SK-N-SH (cell line): ENCODE results near the gene PHKA2. TPM values are rescaled to one million over a fixed set of nuclear protein-coding genes. Genes with fewer than 3 reads are reported as not detected.

Experiments used
- CTCF ChIA-PET: fragments of 300-600, 350-600 bp; formaldehyde crosslinking; extraction: SDS; loops from one replicate; lab custom pipeline; 2021; lab: Yijun Ruan, JAX
- POLR2A ChIA-PET: fragments of 350-600 bp; sonication (Branson Sonifier 250); formaldehyde crosslinking; extraction: SDS; loops from one replicate; lab custom pipeline; 2020; ENCODE audit warnings: antibody characterized with exemption, inconsistent platforms; lab: Yijun Ruan, JAX
- DNase-seq: peaks from one replicate; pipeline ENCODE4 v3.0.0; 2012
- H2AFZ ChIP-seq: fragments of 200-600 bp; sonication (generic); 2 replicates; pipeline ENCODE4 v1.8.1; 2016; ENCODE audit warnings: antibody characterized with exemption, mild to moderate bottlenecking, low read depth
- H3F3A ChIP-seq: fragments of 200-600 bp; sonication (generic); replicated peaks from 2 replicates; pipeline ENCODE3; 2016; ENCODE audit warnings: antibody characterized with exemption, mild to moderate bottlenecking; ENCODE audit not compliant: insufficient read depth
- H3K27ac ChIP-seq, 2 experiments: fragments of 200-500 bp in 1 of 2; fragments of 200-600 bp in 1 of 2; sonication (Bioruptor generic) in 1 of 2; sonication (generic), shearing (Covaris generic) in 1 of 2; 2 replicates each; pipeline versions ENCODE4 v1.5.1 to v1.6.1; 2014 to 2016; ENCODE audit warnings: low read depth in 2 of 2, inconsistent platforms in 1 of 2, low read length in 1 of 2, mild to moderate bottlenecking in 1 of 2, mixed read lengths in 1 of 2
- H3K27me3 ChIP-seq: fragments of 200-600 bp; sonication (generic), shearing (Covaris generic); 2 replicates; pipeline ENCODE4 v1.6.1; 2016; ENCODE audit warnings: mixed run types; ENCODE audit not compliant: insufficient read depth
- H3K36me3 ChIP-seq, 2 experiments: fragments of 200-500 bp in 1 of 2; fragments of 200-600 bp in 1 of 2; sonication (Bioruptor generic) in 1 of 2; sonication (generic) in 1 of 2; replicated peaks in 1 of 2; 2 replicates each; pipeline versions ENCODE3 to v1.5.1; 2014 to 2016; ENCODE audit warnings: low read length in 1 of 2, mild to moderate bottlenecking in 1 of 2; ENCODE audit not compliant: insufficient read depth in 2 of 2, control insufficient read depth in 1 of 2
- H3K4me1 ChIP-seq, 2 experiments: fragments of 200-500 bp in 1 of 2; fragments of 200-600 bp in 1 of 2; sonication (Bioruptor generic) in 1 of 2; sonication (generic), shearing (Covaris generic) in 1 of 2; 2 replicates each; pipeline versions ENCODE4 v1.5.1 to v1.6.1; 2014 to 2016; ENCODE audit warnings: low read depth in 1 of 2, low read length in 1 of 2, mixed run types in 1 of 2; ENCODE audit not compliant: insufficient read depth in 2 of 2, control insufficient read depth in 1 of 2
- H3K4me2 ChIP-seq: fragments of 200-600 bp; sonication (generic), shearing (Covaris generic); 2 replicates; pipeline ENCODE4 v1.6.1; 2017; ENCODE audit warnings: mixed run types
- H3K4me3 ChIP-seq, 2 experiments: fragments of 200-500 bp in 1 of 2; fragments of 200-600 bp in 1 of 2; sonication (Bioruptor generic) in 1 of 2; sonication (generic), shearing (Covaris generic) in 1 of 2; 2 replicates each; pipeline versions ENCODE4 v1.5.1 to v1.8.1; 2014 to 2016; ENCODE audit warnings: low read depth in 2 of 2, inconsistent platforms in 1 of 2, low read length in 1 of 2, mild to moderate bottlenecking in 1 of 2, mixed read lengths in 1 of 2, moderate library complexity in 1 of 2
- H3K79me2 ChIP-seq: fragments of 200-600 bp; sonication (generic); 2 replicates; pipeline ENCODE4 v1.8.1; 2017; ENCODE audit warnings: mild to moderate bottlenecking; ENCODE audit not compliant: insufficient read depth
- H3K9ac ChIP-seq: fragments of 200-600 bp; sonication (generic); 2 replicates; pipeline ENCODE4 v1.6.1; 2017; ENCODE audit warnings: mixed run types
- H3K9me2 ChIP-seq: fragments of 200-600 bp; sonication (generic); 2 replicates; pipeline ENCODE4 v1.6.1; 2017; ENCODE audit warnings: mixed run types
- H3K9me3 ChIP-seq: fragments of 200-600 bp; sonication (generic); 2 replicates; pipeline ENCODE4 v1.6.1; 2017; ENCODE audit warnings: mixed run types, mild to moderate bottlenecking, moderate library complexity
- H4K20me1 ChIP-seq: fragments of 200-600 bp; sonication (generic); 2 replicates; pipeline ENCODE4 v1.6.1; 2017; ENCODE audit warnings: mild to moderate bottlenecking, mixed run types; ENCODE audit not compliant: insufficient read depth
- FOSL2 ChIP-seq: IDR thresholded peaks from 2 replicates; pipeline ENCODE4 v1.4.0; 2012; ENCODE audit warnings: low read depth, mild to moderate bottlenecking, moderate library complexity, borderline replicate concordance
- POLR2AphosphoS5 ChIP-seq: IDR thresholded peaks from 2 replicates; pipeline ENCODE4 v1.6.1; 2012; ENCODE audit warnings: low read depth, low read length
- RXRA ChIP-seq: IDR thresholded peaks from 2 replicates; pipeline ENCODE4 v1.4.0; 2012; ENCODE audit warnings: low read depth, mild to moderate bottlenecking, borderline replicate concordance
- WGBS: methylation state at CpG from one replicate; pipeline ENCODE4 v1.1.6; 2017; ENCODE audit warnings: low lambda C conversion rate; 5-methylcytosine and 5-hydroxymethylcytosine counted together
- polyA plus RNA-seq, 3 experiments: library from polyadenylated mRNA; depleted of rRNA; stranded (reverse); fragments of >200 nt; gene quantifications; 2 replicates each; pipeline ENCODE4 v1.2.3, GENCODE V29; 2012
- TF ChIP-seq, protein P1 (sequence below): fragments of 150-350 bp; IDR thresholded peaks from 2 replicates; pipeline ENCODE4 v1.6.1; 2017; ENCODE audit warnings: antibody characterized with exemption, low read length, low read depth, borderline replicate concordance
- TF ChIP-seq, protein P2 (sequence below): IDR thresholded peaks from 2 replicates; pipeline ENCODE4 v1.4.0; 2012; ENCODE audit warnings: low read depth, borderline replicate concordance
- TF ChIP-seq, protein P3 (sequence below): IDR thresholded peaks from 2 replicates; pipeline ENCODE4 v1.6.1; 2012; ENCODE audit warnings: mild to moderate bottlenecking, low read depth, low read length, moderate library complexity
- TF ChIP-seq, protein P4 (sequence below): IDR thresholded peaks from 2 replicates; pipeline ENCODE4; 2012

PHKA2 gene
- polyA plus RNA-seq, 1 of the 3 experiments (the other 2 are of a cell fraction), result 20.5 TPM

DNA sequence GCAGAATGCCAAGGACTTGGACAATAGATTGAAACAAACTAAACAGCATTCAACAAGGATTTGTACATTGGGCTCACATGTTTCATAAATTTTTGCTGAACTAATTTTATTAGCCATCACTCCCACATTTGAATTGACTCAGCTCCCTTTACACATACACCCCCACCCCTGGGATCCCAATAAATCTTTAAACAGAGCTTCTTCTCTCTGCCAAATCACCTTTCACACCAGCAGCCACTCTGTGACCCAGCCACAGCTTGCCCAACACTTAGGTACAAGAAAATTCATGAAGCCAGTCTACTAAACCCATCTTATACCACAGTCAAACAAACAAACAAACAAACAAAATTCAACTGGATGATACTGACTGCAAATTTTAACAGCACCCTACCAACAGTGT lies 21.6 kb downstream of the PHKA2 start:
- Histone ChIP-seq H3K36me3 (no peaks in the 10 kb centered on the region), H3K27me3 (peaks cover 6% of the 10 kb centered on the region; the same call in 1 of the 2 replicates), H3K27ac (no peak overlapping the region), H3K4me1 (no peaks in the 10 kb centered on the region; a peak in 1 of 4 replicates), H3K9me2 (no peaks in the 10 kb centered on the region), H3K9me3 (no peaks in the 10 kb centered on the region), H3K79me2 (no peaks in the 10 kb centered on the region), H3K4me3 (no peak overlapping the region), H3K4me2 (no peak overlapping the region; the same call in 1 of the 2 replicates), H4K20me1 (no peaks in the 10 kb centered on the region), H3K9ac (no peak overlapping the region), H3F3A (peaks cover 2% of the 10 kb centered on the region), H2AFZ (no peak overlapping the region)
- TF ChIP-seq, protein P1, sequence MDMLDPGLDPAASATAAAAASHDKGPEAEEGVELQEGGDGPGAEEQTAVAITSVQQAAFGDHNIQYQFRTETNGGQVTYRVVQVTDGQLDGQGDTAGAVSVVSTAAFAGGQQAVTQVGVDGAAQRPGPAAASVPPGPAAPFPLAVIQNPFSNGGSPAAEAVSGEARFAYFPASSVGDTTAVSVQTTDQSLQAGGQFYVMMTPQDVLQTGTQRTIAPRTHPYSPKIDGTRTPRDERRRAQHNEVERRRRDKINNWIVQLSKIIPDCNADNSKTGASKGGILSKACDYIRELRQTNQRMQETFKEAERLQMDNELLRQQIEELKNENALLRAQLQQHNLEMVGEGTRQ, result no peak
- TF ChIP-seq, protein P2, sequence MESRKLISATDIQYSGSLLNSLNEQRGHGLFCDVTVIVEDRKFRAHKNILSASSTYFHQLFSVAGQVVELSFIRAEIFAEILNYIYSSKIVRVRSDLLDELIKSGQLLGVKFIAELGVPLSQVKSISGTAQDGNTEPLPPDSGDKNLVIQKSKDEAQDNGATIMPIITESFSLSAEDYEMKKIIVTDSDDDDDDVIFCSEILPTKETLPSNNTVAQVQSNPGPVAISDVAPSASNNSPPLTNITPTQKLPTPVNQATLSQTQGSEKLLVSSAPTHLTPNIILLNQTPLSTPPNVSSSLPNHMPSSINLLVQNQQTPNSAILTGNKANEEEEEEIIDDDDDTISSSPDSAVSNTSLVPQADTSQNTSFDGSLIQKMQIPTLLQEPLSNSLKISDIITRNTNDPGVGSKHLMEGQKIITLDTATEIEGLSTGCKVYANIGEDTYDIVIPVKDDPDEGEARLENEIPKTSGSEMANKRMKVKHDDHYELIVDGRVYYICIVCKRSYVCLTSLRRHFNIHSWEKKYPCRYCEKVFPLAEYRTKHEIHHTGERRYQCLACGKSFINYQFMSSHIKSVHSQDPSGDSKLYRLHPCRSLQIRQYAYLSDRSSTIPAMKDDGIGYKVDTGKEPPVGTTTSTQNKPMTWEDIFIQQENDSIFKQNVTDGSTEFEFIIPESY, result no peak
- TF ChIP-seq FOSL2 (no peak), RXRA (no peak)
- TF ChIP-seq, protein P3, sequence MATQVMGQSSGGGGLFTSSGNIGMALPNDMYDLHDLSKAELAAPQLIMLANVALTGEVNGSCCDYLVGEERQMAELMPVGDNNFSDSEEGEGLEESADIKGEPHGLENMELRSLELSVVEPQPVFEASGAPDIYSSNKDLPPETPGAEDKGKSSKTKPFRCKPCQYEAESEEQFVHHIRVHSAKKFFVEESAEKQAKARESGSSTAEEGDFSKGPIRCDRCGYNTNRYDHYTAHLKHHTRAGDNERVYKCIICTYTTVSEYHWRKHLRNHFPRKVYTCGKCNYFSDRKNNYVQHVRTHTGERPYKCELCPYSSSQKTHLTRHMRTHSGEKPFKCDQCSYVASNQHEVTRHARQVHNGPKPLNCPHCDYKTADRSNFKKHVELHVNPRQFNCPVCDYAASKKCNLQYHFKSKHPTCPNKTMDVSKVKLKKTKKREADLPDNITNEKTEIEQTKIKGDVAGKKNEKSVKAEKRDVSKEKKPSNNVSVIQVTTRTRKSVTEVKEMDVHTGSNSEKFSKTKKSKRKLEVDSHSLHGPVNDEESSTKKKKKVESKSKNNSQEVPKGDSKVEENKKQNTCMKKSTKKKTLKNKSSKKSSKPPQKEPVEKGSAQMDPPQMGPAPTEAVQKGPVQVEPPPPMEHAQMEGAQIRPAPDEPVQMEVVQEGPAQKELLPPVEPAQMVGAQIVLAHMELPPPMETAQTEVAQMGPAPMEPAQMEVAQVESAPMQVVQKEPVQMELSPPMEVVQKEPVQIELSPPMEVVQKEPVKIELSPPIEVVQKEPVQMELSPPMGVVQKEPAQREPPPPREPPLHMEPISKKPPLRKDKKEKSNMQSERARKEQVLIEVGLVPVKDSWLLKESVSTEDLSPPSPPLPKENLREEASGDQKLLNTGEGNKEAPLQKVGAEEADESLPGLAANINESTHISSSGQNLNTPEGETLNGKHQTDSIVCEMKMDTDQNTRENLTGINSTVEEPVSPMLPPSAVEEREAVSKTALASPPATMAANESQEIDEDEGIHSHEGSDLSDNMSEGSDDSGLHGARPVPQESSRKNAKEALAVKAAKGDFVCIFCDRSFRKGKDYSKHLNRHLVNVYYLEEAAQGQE, result no peak
- ChIA-PET CTCF (interaction anchor here (1.8 kb wide), 1 partner anchor 30 kb away, joined by 5 read pairs; no protein-coding TSS in a partner anchor), POLR2A (no interaction called here)
- DNase-seq, result no peak

DNA sequence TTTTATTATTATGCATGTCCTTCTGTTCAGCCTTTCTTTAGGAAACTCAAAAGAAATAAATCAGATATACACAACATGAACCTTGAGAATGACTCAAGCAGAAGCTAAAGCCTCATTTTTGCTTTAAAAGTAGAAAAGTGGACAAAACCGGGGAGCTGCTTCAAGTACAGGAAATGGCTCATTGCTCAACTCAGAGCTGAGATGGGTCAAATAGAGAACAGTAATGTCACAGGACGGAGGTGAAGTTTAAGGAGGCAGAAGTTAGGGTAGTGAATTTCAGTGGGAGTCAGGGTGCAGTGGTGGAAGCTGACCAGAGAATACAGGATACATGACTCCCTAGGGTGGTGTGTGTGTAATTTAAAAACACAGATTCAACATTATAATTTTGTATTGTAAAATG lies 22.2 kb downstream of the PHKA2 start:
- CTCF ChIA-PET, result no interaction called here
- peaks cover 2% of the 10 kb centered on the region for H3F3A ChIP-seq
- no peaks in the 10 kb centered on the region for H3K36me3 ChIP-seq
- H3K79me2 ChIP-seq, result no peaks in the 10 kb centered on the region
- no peak overlapping the region for H3K4me3 ChIP-seq
- 30% methylated on average over 2 of the region's 2 CpGs for WGBS
- H3K27me3 ChIP-seq, result peaks cover 6% of the 10 kb centered on the region; the same call in 1 of the 2 replicates
- no peak overlapping the region for H3K27ac ChIP-seq
- H2AFZ ChIP-seq, result no peak overlapping the region
- POLR2A ChIA-PET, result interaction anchor here (0.7 kb wide), 1 partner anchor 224 kb away, joined by 3 read pairs; no protein-coding TSS in a partner anchor
- no peaks in the 10 kb centered on the region for H3K9me3 ChIP-seq
- H3K9me2 ChIP-seq, result no peaks in the 10 kb centered on the region
- DNase-seq, result no peak
- no peak overlapping the region for H3K9ac ChIP-seq
- H4K20me1 ChIP-seq, result no peaks in the 10 kb centered on the region
- H3K4me2 ChIP-seq, result no peak overlapping the region; the same call in 1 of the 2 replicates
- TF ChIP-seq, protein P4, sequence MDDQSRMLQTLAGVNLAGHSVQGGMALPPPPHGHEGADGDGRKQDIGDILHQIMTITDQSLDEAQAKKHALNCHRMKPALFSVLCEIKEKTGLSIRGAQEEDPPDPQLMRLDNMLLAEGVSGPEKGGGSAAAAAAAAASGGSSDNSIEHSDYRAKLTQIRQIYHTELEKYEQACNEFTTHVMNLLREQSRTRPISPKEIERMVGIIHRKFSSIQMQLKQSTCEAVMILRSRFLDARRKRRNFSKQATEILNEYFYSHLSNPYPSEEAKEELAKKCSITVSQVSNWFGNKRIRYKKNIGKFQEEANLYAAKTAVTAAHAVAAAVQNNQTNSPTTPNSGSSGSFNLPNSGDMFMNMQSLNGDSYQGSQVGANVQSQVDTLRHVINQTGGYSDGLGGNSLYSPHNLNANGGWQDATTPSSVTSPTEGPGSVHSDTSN, result no peak
- no peak for TF ChIP-seq POLR2AphosphoS5
- no peaks in the 10 kb centered on the region; a peak in 1 of 4 replicates for H3K4me1 ChIP-seq
